RKO (cell line): ENCODE results near the gene SULT2B1.

Experiments used
- DNase-seq: peaks from one replicate; pipeline ENCODE4 v3.0.0-alpha.2; 2016; ENCODE audit warnings: low spot score

SULT2B1 gene

DNA sequence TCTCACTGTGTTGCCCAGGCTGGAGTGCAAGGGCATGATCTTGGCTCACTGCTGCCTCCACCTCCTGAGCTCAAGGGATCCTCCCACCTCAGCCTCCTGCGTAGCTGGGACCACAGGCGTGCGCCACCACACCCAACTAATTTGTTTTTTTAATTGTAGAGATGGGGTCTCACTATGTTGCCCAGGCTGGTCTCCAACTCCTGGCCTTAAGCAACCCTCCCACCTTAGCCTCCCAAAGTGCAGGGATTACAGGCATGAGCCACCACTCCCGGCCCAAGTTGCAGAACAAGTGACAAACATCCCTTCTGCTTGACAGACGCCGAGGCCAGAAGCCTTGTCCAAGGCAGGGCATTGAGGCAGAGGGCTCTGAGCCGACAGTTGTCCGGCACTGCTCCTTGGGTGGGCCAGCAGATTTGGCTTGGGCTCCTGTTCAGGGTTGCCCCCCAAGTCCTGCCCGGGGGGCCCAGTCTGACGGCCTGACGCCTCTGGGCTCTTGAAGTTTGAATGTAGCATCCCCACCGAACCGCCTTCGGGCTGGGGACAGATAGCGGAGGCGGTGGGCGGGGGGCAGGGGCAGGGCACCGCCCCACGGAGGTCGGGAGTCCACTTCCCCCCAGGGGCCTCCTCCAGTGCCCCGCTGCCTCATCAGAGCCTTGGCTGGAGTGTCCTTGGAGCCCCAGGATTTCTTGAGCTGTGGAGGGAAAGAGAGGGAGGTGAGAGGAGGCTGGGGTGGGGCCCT, 48.9 kb downstream of the SULT2B1 start:
- DNase-seq, result no peak

DNA sequence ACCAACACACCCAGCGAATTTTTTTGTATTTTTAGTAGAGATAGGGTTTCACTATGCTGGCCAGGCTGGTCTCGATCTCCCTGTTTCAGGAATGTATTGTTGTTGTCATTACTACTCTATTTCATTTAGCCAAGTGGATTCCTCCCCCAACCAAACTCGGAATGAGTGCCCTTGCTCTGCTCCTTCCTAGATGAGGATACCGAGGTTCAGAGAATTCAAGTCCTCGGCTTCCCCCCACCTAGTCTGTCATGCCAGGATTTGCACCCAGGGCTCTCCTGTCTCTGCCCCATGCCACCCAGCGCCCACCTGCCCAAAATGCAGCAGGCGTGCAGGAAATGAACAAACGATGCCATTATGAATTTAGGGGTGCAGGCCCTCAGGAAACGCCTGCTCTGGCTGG, 51.0 kb downstream of the SULT2B1 start:
- no peak for DNase-seq

DNA sequence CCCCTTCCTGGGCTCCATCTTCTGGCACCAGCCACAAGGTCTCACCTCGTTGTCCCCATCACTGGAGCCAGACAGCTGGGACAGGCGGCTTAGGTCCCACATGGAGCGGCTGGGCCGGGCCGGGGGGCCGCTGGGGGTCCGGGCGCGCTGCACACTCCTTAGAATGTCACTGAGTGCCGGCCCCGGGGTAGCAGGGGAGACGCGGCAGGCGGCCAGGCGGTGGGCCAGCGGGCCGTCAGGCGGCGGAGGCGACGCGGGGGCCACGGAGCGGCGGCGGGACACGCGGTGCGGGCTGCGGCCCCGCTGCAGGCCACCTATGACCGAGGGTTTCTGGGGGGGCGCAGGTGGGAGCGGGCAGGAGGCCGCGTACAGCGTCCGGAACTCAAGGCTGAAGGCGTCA, 51.5 kb downstream of the SULT2B1 start:
- no peak for DNase-seq

DNA sequence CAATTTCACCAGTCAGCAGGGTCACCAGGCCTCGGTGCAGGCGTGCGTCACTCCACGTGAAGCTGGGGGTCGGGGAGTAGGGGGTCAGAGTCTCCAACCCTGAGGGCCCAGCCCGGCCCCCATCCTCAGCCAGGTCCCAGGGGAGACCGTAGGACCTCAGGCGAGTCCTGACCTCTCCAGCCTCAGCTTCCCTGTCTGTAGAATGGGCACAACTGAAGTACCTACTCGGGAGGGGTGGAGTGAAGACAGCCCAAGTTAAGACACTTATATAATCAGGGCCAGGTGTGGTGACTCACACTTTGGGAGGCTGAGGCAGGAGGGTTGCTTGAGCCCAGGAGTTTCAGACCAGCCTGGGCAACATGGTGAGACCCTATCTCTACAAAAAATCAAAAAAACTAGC, 51.9 kb downstream of the SULT2B1 start:
- DNase-seq, result no peak

DNA sequence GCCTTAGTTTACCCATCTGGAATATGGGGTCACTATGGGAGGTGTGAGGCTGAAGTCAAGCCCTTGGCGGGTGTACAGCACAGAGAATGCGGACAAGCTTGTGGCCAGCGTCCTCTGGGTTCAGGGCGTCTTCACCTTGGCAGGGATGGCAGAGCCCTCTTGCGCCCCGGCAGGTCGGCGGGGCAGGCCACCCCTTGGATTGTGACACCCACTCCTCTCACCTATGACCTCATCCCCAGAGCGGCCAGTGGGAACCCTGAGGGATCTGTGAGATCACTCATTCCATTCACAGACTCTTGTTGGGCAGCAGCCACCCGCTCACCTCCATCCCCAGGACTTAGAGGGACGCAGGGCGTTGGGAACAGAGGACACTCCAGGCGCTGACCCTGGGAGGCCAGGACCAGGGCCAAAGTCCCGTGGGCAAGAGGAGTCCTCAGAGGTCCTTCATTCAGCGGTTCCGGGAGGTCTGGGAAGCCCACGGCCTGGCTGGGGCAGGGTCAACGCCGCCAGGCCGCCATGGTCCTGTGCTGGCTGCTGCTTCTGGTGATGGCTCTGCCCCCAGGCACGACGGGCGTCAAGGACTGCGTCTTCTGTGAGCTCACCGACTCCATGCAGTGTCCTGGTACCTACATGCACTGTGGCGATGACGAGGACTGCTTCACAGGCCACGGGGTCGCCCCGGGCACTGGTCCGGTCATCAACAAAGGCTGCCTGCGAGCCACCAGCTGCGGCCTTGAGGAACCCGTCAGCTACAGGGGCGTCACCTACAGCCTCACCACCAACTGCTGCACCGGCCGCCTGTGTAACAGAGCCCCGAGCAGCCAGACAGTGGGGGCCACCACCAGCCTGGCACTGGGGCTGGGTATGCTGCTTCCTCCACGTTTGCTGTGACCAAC, 54.7 kb downstream of the SULT2B1 start, which contains the start of gene SPACA4:
Gene SPACA4 (plus strand): TSS at position 280 of the 896 bp plus-strand sequence. CDS start 237 bp downstream, at position 517.
- no peak for DNase-seq

DNA sequence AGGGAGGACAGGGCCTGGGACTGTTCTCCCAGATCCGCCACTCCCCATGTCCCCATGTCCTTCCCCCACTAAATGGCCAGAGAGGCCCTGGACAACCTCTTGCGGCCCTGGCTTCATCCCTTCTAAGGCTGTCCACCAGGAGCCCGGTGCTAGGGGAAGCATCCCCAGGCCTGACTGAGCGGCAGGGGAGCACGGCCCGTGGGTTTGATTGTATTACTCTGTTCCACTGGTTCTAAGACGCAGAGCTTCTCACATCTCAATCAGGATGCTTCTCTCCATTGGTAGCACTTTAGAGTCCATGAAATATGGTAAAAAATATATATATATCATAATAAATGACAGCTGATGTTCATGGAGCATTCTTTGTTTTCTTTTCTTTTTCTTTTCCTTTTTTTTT, 55.4 kb downstream of the SULT2B1 start:
- no peak for DNase-seq

DNA sequence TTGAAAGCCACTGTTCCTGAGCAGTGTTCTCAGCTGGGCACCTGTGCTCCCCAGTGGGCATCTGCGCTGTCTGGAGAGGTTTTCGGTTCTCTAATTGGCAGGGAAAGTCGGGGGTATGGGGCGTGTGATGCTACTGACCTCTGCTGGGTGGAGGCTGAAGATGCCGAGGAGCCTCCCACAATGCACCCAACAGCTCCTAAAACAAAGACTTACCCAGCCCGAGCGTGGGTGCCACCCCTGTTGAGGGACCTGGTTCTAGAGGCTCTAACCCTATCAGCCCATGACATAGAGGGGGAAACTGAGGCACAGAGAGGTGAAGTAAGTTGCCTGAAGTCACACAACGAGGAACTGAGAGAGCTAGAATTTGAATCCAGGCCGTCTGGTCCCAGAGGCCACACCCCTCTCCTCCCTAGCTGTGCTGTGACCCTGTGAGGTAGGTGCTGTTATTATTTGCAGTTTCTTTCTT, 56.9 kb downstream of the SULT2B1 start:
- DNase-seq, result peak; percentile 77

DNA sequence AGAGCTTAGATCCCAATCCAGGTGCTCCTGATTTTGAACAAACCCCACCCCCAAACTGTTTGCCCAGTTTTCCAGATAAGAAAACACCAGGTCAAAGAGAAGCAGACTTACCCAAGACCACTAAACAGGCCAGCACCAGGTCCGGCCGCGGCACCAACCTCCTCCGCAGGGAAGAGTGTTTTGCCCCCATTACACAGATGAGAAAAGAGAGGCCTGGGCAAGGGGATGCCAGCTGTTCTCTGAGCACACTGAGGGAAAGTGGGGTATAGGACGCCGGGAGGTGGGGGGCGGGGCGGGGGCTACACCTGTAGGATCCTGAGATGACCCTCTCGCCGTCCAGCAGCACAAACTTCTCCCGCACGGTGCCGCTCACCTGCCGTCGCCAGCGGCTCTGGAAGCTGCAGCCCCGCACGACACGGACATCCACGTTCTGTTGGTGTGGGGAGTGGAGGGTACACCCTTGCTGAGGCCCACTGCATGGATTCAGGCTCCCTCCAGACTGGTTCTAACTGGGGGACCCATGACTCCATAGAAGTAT, 57.7 kb downstream of the SULT2B1 start:
- DNase-seq, result no peak

DNA sequence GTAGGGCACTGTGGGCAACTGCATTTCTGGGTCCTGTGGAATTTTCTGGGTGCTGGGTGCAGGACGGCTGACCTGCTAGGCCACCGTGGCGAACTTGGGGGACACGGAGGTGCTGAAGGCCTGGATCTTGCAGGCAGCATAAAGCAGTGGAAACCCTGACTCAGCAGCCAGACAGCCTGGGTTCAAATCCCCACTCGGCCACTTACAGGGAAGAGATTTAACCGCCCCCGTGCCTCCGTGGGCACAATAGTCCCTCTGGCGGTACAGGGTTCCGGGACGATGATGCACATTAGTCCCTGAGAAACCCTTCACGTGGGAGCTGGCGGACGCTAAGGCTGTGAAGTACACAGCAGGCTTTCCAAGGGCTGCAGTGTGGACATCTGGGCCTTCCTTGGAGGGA, 59.9 kb downstream of the SULT2B1 start:
- DNase-seq, result no peak

DNA sequence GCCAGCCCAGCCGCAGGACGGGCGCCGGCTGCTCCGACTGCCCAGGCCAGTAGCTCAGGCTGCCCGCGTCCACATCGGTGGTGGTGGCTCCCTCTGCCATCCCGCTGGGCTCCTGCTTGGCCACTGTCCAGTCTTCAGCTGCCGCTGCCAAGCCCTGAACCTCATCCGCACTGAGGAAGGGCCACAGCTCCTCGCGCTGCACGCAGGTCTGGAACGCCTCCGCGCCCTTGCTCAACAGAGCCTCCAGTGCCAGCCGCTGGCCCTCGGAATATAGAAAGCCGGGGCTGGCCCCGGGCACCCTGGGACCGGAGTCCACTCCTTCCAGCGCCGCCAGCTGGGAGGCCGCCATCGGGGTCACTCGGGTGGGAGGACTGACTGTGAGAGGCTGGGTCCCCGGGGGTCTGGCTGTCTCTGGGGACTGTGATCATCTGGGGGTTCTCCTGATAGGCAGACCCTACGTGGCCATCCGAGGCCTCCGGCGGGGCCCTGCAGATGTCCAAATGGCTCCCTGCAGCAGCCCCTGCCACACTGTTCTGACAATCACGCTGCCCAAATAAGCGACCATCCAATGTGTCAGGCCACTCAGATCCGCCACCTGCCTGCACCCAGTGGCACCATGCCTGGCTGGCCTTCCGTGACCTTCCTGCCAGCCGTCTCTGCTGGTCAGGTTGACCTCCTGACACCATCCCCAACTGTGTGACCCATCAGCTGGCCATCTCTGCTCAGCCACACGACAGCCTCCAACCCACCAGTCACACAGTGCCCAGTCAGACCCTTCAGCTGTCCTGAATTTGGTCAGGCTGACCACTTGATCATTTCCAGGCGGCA, 61.3 kb downstream of the SULT2B1 start:
- no peak for DNase-seq

DNA sequence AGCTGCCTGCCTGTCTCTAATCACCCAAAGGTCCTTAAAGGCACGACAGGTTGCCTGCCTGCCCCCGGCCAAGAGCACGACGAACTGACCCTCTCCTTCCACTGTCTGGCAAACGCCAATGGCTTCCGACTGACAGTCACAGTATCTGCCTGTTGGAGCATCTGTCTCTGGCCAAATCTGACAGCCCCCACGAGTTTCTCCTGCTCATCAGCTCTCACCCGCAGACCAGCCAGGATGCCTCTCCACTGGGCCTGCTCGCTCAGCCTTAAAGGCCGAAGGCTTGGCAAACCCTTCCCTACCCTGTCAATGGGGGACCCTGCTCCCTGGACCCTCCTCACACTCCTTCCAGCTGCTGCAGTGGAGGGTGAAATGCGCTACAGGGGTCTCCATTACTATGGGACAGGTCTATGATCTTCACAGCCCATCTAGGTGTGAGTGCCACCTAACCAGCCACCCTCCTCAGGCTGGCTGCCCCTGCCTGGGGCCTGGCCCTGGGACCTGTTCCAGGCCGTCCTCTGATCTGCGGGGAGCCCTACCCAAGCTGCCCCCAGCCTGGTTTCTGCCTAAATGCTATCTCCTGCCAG, 62.0 kb downstream of the SULT2B1 start:
- no peak for DNase-seq

DNA sequence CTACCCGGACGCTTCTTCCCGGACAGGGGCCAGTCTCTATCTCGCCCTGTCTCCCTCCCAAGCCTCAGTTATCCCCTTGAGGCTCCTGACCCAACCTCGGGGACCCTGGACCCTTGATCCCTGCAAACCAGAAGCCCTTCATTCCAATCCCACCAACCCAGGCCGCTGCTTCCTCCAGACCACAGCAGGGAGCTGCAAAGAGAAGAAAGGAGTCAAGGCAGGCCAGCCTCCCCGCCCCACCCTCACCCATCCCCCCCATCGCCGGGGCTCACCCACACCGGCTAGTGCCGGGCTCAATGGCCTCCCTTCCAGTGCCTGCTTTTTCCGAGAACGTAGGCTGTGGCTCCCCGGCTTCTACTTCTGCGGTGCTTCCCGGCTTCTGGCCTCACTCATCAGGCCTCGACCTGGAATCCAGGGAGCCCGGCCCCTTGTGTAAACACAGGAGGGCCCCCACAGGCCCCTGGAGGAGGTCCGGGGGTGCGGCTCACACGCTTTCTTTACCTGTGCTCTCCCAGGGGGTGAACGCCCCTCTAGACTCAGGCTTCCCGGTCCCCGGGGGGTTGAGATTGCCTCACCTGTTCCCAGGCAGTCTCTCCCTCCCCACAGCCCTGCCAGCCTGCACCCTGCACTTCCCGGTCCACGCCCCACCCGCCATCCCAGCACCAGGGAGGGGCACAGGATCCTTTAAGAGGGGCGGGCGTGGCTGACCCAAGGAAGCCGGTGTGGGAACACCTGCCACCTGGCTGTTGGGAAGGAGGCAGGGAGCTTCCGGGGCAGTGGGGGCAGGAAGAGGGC, 62.7 kb downstream of the SULT2B1 start, which contains the start of gene FAM83E:
Gene FAM83E (minus strand): TSS at position 641 of the 795 bp plus-strand sequence. CDS start 1,704 bp downstream, outside the sequence.
- DNase-seq, result no peak

DNA sequence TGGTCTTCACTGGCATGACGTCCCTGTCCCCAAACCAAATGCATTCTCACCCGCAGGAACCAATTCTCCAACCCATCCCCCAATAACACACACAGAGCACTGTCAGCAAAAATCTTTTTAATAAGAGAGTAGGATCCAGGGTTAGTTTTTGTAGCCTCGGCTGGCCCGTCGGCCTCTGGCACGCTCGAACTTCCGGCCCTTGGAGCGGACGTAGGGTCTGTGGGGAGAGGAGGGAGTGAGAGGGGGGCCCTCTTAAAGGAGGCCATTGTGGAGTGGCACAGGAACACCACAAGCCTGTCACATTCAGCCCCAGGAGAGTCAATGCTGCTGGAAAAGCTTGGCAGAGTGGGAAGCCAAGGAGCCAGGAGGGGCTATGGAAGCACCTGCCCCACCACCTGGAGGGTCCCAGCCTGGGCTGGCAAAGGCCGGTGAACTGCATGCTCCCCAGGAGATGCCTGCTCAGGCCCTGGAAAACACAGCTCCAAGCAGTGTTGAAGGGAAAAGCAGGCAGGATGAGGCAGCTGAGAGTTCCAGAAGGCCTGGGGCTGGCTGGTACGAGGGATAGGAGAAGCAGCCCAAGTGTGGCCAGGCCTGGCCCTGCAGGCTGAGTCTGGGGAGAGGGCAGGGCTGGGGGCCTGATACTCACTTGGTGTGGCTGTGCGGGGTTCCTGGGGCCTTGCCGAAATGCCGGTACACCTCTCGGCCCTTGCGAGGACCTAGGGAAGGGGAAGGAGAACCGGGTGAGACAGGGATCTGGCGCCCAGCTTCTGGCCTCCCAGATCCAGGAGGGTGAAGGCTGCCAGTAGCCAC, 63.5 kb downstream of the SULT2B1 start:
- no peak for DNase-seq

DNA sequence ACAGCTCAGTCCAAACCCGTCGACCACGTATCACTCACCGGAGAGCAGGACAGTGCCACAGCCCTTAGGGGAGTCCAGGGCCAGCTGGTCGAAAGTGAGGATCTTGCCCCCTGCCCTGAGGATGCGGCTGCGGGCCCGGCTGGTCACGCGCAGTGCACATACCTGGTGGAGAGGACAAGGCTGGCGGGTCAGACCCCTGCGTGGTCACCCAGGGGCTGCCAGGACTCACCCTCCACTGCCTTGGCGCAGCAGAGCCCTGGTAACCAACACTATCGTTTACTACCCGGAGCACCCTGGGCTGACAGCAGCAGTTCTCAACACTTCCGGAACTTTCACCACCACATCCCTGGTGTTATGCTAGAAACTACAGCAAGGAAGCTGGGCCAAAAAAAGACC, 64.1 kb downstream of the SULT2B1 start:
- DNase-seq, result no peak

DNA sequence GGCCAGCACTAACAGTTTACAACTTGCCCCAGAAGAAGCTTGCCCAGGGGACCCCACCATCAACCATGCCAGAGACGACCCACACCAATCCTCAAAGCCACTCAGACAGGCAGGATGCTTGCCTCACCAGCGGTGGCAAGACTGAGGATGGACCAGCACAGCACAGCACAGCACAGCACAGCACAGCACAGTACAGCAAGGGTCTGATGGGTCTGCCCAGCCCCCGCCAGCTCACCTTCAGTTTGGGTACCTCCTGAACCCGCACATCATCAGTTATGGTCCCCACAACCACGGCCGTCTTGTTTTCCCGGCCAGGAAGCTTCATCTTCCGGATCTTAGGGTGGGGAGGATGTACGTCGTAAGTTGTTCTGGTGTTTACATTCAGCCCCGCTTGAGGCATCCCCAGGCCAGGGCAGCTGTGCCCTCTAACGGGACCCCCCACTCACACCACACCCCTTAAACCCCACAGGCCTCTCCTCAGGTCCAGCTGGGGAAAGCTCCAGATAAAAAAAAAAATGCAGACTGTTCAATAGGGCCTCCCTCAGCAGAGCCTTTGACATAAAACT, 64.6 kb downstream of the SULT2B1 start:
- DNase-seq, result no peak

DNA sequence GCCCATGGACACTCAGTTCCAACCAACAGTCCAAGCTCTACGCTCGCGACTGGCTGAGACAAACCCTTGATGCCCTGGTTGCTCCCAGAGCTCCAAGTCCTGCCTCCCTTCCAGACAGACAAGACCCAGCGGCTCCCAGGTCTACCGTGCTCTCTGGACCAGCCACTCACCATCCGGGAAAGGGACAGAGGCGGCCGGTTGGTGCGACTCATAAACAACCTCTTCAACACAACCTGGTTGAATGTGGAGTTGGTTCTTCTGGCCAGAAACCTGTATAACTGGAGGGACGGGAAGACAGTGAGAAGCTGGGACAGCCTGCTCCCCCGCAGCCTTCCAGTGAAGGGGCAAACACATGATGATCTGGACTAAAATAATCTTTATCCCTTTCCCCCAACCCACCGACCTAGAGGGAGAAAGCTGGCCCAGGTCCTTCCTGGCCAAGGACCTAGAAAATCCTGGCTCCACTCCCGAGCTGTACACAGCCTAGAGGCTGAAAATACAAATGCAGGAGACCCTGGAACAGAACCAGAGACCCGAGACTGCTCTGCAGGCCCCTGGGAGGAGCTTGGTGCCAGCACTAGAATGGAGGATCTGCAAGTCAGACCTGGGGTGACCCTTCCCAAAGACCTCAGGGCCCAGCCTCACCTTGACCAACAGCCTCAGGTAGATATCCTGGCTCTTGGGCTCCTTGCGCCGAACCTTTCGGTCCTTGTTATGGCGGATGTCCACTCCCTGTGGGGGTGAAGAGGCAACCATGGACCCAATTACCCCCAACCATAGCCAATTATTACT, 65.4 kb downstream of the SULT2B1 start:
- DNase-seq, result no peak

DNA sequence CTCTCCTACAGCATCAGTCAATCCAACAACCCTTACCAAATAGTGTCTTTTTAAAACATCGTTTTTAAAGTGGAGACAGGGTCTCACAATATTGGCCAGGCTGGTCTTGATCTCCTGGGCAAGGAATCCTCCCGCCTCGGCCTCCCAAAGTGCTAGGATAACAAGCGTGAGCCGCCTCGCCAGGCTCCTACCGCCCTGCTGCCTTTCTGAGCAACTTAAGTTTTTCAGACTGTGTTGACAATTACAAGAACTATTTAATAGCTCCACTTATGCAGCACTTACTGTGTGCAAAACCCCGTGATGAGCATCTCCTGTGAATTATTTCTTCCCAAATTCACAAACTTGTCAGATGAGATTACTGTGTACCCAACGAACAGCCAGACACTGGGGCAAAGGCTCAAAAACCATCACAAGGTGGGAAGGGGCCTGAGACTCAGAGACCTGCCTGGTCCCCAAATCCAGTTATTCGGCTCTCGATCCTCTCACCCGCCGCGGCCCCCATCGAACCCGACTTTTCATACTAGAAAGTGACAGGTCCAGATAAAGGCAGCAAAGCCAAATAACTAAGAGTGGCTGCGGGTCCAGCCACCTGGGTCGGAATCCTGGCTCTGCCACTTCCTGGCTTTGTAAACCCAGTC, 66.4 kb downstream of the SULT2B1 start:
- DNase-seq, result no peak
